HepG2 (cell line): ENCODE data around the gene CAPN9. TPM values are rescaled to one million over a fixed set of nuclear protein-coding genes. Genes with fewer than 3 reads are reported as not detected.

ENCODE experiments used
- ATRX ChIP-seq: sonication (generic); formaldehyde crosslinking; IDR thresholded peaks from 2 replicates; pipeline ENCODE4 v1.4.0; 2020; ENCODE audit warnings: missing genetic modification reagents, borderline replicate concordance
- ELF3 ChIP-seq: IDR thresholded peaks from 2 replicates; pipeline ENCODE4 v1.6.1; 2016; ENCODE audit warnings: missing genetic modification reagents, missing compliant biosample characterization
- HNF4G ChIP-seq, 2 experiments: sonication (generic) in 1 of 2; formaldehyde crosslinking in 1 of 2; IDR thresholded peaks; 2 replicates each; pipeline versions ENCODE4 v1.4.0 to v1.6.1; 2011 to 2020; ENCODE audit warnings: borderline replicate concordance in 2 of 2, low read depth in 2 of 2, mild to moderate bottlenecking in 2 of 2, low read length in 1 of 2, missing genetic modification reagents in 1 of 2, moderate library complexity in 1 of 2
- RAD21 ChIP-seq: fragments of 450-650 bp; formaldehyde crosslinking; IDR thresholded peaks from 2 replicates; pipeline ENCODE4 v1.5.0; 2020; ENCODE audit warnings: mild to moderate bottlenecking
- RBAK ChIP-seq: sonication (generic); formaldehyde crosslinking; IDR thresholded peaks from 2 replicates; pipeline ENCODE4 v1.5.1; 2020; ENCODE audit warnings: mild to moderate bottlenecking, missing genetic modification reagents
- SIN3A ChIP-seq: IDR thresholded peaks from 2 replicates; pipeline ENCODE4 v1.6.1; 2011; ENCODE audit warnings: low read depth, mild to moderate bottlenecking, control low read depth, low read length, borderline replicate concordance
- TAF1 ChIP-seq: sonication (generic); formaldehyde crosslinking; IDR thresholded peaks from 2 replicates; pipeline ENCODE4 v1.4.0; 2020; ENCODE audit warnings: missing genetic modification reagents
- U2AF2 ChIP-seq: fragments of 200-400 bp; formaldehyde crosslinking; IDR thresholded peaks from 2 replicates; pipeline ENCODE4 v1.6.1; 2017; ENCODE audit warnings: low read depth, mild to moderate bottlenecking, low read length
- ZBTB3 ChIP-seq: sonication (generic); formaldehyde crosslinking; IDR thresholded peaks from 2 replicates; pipeline ENCODE4 v1.4.0; 2020; ENCODE audit warnings: low read depth, mild to moderate bottlenecking, moderate library complexity, missing genetic modification reagents, borderline replicate concordance
- ZNF282 ChIP-seq: fragments of 450-650 bp; IDR thresholded peaks from 2 replicates; pipeline ENCODE4 v1.6.1; 2018; ENCODE audit not compliant: partially characterized antibody
- ZNF749 ChIP-seq: sonication (generic); formaldehyde crosslinking; IDR thresholded peaks from 2 replicates; pipeline ENCODE4 v1.8.0; 2022; ENCODE audit warnings: mild to moderate bottlenecking, missing genetic modification reagents, moderate library complexity, borderline replicate concordance
- ZNF777 ChIP-seq: sonication (generic); formaldehyde crosslinking; IDR thresholded peaks from 2 replicates; pipeline ENCODE4 v1.4.0; 2020; ENCODE audit warnings: missing genetic modification reagents
- polyA plus RNA-seq, 8 experiments: library from polyadenylated mRNA; depleted of rRNA in 3 of 8; stranded (reverse) in 7 of 8; unstranded in 1 of 8; fragments of >200 nt; fragmentation: Illumina TruSeq in 4 of 8; extraction: Trizol in 4 of 8; gene quantifications; 2 replicates each; pipeline versions ENCODE4 v1.2.1 to v1.2.3, GENCODE V29; 2011 to 2016; ENCODE audit warnings: low read depth in 4 of 8, missing spikeins in 1 of 8, mixed read lengths in 1 of 8; ENCODE audit not compliant: insufficient read depth in 1 of 8
- total RNA-seq, 5 experiments: library from RNA; depleted of rRNA; stranded (reverse); fragments of >200 nt; fragmentation: Illumina TruSeq; extraction: Trizol; gene quantifications; 2 replicates each; pipeline ENCODE4 v1.2.3, GENCODE V29; 2016; ENCODE audit warnings: low read depth in 1 of 5
- TF ChIP-seq, protein P1 (sequence below): sonication (generic); formaldehyde crosslinking; IDR thresholded peaks from 2 replicates; pipeline ENCODE4 v1.5.1; 2020; ENCODE audit warnings: missing genetic modification reagents, mild to moderate bottlenecking, borderline replicate concordance
- TF ChIP-seq, protein P2 (sequence below): sonication (generic); formaldehyde crosslinking; conservative IDR thresholded peaks from 2 replicates; pipeline ENCODE4 v1.8.0; 2022; ENCODE audit warnings: mild to moderate bottlenecking, moderate library complexity, missing genetic modification reagents
- TF ChIP-seq, protein P3 (sequence below): sonication (generic); formaldehyde crosslinking; IDR thresholded peaks from 2 replicates; pipeline ENCODE4 v1.4.0; 2020; ENCODE audit warnings: mild to moderate bottlenecking, missing genetic modification reagents
- TF ChIP-seq, protein P4 (sequence below): sonication (generic); formaldehyde crosslinking; conservative IDR thresholded peaks from 2 replicates; pipeline ENCODE4 v1.4.0; 2020; ENCODE audit warnings: mild to moderate bottlenecking, missing genetic modification reagents, moderate library complexity
- TF ChIP-seq, protein P5 (sequence below): sonication (generic); formaldehyde crosslinking; IDR thresholded peaks from 2 replicates; pipeline ENCODE4 v1.4.0; 2020; ENCODE audit warnings: missing genetic modification reagents

Gene CAPN9
- total and polyA plus RNA-seq, 2 of the 13 experiments (the other 11 are each of a cell fraction or from before 2014, with no cell fraction given): 0.04 to 0.31 TPM

DNA sequence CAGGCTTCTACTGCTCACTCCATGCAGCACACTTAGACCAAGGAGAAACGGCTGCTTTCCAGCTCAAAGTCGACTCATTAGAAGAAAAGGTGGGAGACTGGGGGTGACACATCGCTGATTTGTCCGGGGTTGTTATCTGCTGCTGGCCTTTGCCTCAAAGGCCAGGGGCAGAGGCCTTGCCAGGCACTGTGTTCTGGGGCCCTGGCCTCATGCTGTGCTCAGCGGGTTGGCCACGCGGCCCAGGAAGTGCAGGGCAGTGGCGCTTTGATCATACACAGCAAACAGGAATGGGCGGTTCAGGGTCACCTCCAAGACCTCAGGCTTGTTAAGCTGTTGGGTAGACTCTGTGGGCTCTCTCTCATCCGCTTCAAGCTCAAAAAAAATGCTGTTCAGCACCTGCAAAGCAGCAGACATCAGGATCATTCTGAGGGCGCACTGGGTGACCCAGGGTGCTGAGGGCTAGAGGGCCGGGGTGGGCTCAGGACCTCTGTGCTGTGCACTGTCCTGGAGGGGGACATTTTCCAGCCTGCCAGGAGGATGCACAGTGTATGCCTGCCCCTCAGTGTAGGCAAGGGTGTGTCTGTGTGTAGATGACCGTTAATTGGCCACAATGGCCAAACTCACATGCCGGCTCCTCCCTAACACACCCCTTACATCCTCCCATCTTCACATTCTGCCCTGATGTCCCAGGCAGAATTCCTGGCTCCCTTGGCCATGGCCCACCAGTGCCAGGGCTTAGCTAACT, 44.1 kb upstream of the CAPN9 start (continued):
- TF ChIP-seq, protein P1, sequence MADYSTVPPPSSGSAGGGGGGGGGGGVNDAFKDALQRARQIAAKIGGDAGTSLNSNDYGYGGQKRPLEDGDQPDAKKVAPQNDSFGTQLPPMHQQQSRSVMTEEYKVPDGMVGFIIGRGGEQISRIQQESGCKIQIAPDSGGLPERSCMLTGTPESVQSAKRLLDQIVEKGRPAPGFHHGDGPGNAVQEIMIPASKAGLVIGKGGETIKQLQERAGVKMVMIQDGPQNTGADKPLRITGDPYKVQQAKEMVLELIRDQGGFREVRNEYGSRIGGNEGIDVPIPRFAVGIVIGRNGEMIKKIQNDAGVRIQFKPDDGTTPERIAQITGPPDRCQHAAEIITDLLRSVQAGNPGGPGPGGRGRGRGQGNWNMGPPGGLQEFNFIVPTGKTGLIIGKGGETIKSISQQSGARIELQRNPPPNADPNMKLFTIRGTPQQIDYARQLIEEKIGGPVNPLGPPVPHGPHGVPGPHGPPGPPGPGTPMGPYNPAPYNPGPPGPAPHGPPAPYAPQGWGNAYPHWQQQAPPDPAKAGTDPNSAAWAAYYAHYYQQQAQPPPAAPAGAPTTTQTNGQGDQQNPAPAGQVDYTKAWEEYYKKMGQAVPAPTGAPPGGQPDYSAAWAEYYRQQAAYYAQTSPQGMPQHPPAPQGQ: no peak
- TF ChIP-seq, protein P2, sequence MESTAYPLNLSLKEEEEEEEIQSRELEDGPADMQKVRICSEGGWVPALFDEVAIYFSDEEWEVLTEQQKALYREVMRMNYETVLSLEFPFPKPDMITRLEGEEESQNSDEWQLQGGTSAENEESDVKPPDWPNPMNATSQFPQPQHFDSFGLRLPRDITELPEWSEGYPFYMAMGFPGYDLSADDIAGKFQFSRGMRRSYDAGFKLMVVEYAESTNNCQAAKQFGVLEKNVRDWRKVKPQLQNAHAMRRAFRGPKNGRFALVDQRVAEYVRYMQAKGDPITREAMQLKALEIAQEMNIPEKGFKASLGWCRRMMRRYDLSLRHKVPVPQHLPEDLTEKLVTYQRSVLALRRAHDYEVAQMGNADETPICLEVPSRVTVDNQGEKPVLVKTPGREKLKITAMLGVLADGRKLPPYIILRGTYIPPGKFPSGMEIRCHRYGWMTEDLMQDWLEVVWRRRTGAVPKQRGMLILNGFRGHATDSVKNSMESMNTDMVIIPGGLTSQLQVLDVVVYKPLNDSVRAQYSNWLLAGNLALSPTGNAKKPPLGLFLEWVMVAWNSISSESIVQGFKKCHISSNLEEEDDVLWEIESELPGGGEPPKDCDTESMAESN (CRISPR knock-in tag): peak; percentile 95
- TF ChIP-seq ZBTB3 (no peak; the same call in 1 of the 2 replicates), SIN3A (peak; percentile 84), ZNF282 (no peak), ATRX (CRISPR knock-in tag) (no peak), ELF3 (CRISPR knock-in tag) (peak; percentile 96), ZNF777 (CRISPR knock-in tag) (0 out of 2 replicates have a peak, but pooled peaks have one; percentile 1), U2AF2 (no peak), TAF1 (peak; percentile 40; the same call in 1 of the 2 replicates), RBAK (CRISPR knock-in tag) (0 out of 2 replicates have a peak, but pooled peaks have one; percentile 30), ZNF749 (CRISPR knock-in tag) (no peak; the same call in 1 of the 2 replicates), HNF4G (IDR thresholded peaks at IDR 0.05; ENCODE audit: borderline replicate concordance, low read depth, low read length) (peak; percentile 86), HNF4G (CRISPR knock-in tag; IDR thresholded peaks at IDR 0.05; ENCODE audit: borderline replicate concordance, low read depth) (peak; percentile 94; the same call in 1 of the 2 replicates), RAD21 (CRISPR knock-in tag) (no peak; the same call in 1 of the 2 replicates)
- TF ChIP-seq, protein P3, sequence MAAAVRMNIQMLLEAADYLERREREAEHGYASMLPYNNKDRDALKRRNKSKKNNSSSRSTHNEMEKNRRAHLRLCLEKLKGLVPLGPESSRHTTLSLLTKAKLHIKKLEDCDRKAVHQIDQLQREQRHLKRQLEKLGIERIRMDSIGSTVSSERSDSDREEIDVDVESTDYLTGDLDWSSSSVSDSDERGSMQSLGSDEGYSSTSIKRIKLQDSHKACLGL: peak; percentile 56; the same call in 1 of the 2 replicates
- TF ChIP-seq, protein P4, sequence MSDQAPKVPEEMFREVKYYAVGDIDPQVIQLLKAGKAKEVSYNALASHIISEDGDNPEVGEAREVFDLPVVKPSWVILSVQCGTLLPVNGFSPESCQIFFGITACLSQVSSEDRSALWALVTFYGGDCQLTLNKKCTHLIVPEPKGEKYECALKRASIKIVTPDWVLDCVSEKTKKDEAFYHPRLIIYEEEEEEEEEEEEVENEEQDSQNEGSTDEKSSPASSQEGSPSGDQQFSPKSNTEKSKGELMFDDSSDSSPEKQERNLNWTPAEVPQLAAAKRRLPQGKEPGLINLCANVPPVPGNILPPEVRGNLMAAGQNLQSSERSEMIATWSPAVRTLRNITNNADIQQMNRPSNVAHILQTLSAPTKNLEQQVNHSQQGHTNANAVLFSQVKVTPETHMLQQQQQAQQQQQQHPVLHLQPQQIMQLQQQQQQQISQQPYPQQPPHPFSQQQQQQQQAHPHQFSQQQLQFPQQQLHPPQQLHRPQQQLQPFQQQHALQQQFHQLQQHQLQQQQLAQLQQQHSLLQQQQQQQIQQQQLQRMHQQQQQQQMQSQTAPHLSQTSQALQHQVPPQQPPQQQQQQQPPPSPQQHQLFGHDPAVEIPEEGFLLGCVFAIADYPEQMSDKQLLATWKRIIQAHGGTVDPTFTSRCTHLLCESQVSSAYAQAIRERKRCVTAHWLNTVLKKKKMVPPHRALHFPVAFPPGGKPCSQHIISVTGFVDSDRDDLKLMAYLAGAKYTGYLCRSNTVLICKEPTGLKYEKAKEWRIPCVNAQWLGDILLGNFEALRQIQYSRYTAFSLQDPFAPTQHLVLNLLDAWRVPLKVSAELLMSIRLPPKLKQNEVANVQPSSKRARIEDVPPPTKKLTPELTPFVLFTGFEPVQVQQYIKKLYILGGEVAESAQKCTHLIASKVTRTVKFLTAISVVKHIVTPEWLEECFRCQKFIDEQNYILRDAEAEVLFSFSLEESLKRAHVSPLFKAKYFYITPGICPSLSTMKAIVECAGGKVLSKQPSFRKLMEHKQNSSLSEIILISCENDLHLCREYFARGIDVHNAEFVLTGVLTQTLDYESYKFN (CRISPR knock-in tag): peak; percentile 98
- TF ChIP-seq, protein P5, sequence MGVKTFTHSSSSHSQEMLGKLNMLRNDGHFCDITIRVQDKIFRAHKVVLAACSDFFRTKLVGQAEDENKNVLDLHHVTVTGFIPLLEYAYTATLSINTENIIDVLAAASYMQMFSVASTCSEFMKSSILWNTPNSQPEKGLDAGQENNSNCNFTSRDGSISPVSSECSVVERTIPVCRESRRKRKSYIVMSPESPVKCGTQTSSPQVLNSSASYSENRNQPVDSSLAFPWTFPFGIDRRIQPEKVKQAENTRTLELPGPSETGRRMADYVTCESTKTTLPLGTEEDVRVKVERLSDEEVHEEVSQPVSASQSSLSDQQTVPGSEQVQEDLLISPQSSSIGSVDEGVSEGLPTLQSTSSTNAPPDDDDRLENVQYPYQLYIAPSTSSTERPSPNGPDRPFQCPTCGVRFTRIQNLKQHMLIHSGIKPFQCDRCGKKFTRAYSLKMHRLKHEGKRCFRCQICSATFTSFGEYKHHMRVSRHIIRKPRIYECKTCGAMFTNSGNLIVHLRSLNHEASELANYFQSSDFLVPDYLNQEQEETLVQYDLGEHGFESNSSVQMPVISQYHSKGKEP (CRISPR knock-in tag): peak; percentile 86; the same call in 1 of the 2 replicates
